Measurements from ENCODE around the gene FKBP3. TPM values are rescaled to one million over a fixed set of nuclear protein-coding genes. Genes with fewer than 3 reads are reported as not detected.

Gene FKBP3
- total RNA-seq, 1 experiment from 2014 or later, result 61.7 TPM

DNA sequence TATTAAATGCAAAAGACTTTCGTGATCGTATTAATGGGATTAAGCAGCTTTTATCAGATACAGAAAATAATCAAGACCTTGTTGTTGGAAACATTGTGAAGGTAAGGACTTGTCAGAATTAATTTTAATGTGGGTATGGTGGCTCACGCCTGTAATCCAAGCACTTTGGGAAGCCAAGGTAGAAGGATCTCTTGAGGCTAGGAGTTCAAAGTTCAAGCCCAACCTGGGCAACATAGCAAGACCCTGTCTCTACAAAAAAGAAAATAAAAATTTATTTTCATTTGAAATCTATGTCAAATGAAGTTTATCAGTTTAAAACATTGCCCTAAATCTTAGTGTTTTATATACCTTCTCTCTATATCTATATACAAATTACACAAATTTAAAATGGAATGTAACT lies 67.6 kb downstream of the FKBP3 start:
- no peak overlapping the region for H3K4me3 Mint-ChIP-seq (ENCODE audit: unreplicated experiment)
- H3K27ac Mint-ChIP-seq (ENCODE audit: low read depth, unreplicated experiment), result no peak overlapping the region
- POLR2A ChIA-PET, result interaction anchor here (0.6 to 1.6 kb wide), 3 partner anchors 18 to 117 kb away, joined by 3 to 5 read pairs (median 3); no protein-coding TSS in a partner anchor
- peaks cover 15% of the 10 kb centered on the region for H3K36me3 Mint-ChIP-seq (ENCODE audit: insufficient read depth, unreplicated experiment)
- TF ChIP-seq, protein P1, sequence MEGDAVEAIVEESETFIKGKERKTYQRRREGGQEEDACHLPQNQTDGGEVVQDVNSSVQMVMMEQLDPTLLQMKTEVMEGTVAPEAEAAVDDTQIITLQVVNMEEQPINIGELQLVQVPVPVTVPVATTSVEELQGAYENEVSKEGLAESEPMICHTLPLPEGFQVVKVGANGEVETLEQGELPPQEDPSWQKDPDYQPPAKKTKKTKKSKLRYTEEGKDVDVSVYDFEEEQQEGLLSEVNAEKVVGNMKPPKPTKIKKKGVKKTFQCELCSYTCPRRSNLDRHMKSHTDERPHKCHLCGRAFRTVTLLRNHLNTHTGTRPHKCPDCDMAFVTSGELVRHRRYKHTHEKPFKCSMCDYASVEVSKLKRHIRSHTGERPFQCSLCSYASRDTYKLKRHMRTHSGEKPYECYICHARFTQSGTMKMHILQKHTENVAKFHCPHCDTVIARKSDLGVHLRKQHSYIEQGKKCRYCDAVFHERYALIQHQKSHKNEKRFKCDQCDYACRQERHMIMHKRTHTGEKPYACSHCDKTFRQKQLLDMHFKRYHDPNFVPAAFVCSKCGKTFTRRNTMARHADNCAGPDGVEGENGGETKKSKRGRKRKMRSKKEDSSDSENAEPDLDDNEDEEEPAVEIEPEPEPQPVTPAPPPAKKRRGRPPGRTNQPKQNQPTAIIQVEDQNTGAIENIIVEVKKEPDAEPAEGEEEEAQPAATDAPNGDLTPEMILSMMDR (IDR thresholded peaks at IDR 0.05; ENCODE audit: unreplicated experiment), result no peak
- DNase-seq (ENCODE audit: unreplicated experiment), result no peak
- BruUV-seq (replicated peaks), result no TSS peak
- CTCF ChIA-PET, result interaction anchor here (1.1 kb wide), 1 partner anchor 152 kb away, joined by 4 read pairs; no protein-coding TSS in a partner anchor
- no peaks in the 10 kb centered on the region for H3K4me1 Mint-ChIP-seq (ENCODE audit: insufficient read depth, unreplicated experiment)
- no peaks in the 10 kb centered on the region for H3K27me3 Mint-ChIP-seq (ENCODE audit: insufficient read depth, unreplicated experiment)
- H3K9me3 Mint-ChIP-seq (ENCODE audit: unreplicated experiment), result no peaks in the 10 kb centered on the region
- intact Hi-C loops (cut with micrococcal nuclease), result no loop called here

DNA sequence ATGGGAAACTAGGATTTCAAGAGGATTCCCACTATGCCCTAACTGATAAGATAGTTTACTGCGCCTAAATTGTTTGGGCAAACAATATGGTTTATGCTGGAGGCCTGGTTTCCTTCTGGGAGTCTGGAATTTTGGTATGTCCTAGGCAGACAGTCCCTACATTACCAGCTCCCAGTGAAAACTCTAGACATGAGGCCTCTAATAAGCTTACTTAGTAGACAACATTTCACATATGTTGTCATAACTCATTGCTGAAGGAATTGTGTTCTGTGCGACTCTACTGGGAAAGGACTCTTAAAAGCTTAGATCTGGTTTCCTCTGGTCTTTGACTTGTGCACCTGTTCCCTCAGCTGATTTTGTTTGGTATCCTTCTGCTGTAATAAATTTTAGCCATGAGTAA lies 68.3 kb downstream of the FKBP3 start:
- intact Hi-C loops (cut with micrococcal nuclease), result no loop called here
- BruUV-seq (replicated peaks), result no TSS peak
- H3K27me3 Mint-ChIP-seq (ENCODE audit: insufficient read depth, unreplicated experiment), result no peaks in the 10 kb centered on the region
- no peak overlapping the region for H3K4me3 Mint-ChIP-seq (ENCODE audit: unreplicated experiment)
- no peak overlapping the region for H3K27ac Mint-ChIP-seq (ENCODE audit: low read depth, unreplicated experiment)
- no peaks in the 10 kb centered on the region for H3K9me3 Mint-ChIP-seq (ENCODE audit: unreplicated experiment)
- POLR2A ChIA-PET, result interaction anchor here (1.0 kb wide), 1 partner anchor 18 kb away, joined by 3 read pairs; the partner anchor contains the start of gene PRPF39
- TF ChIP-seq, protein P1 (IDR thresholded peaks at IDR 0.05; ENCODE audit: unreplicated experiment), result no peak
- CTCF ChIA-PET, result interaction anchor here (1.1 kb wide), 1 partner anchor 152 kb away, joined by 4 read pairs; no protein-coding TSS in a partner anchor
- H3K36me3 Mint-ChIP-seq (ENCODE audit: insufficient read depth, unreplicated experiment), result peaks cover 11% of the 10 kb centered on the region
- DNase-seq (ENCODE audit: unreplicated experiment), result no peak
- H3K4me1 Mint-ChIP-seq (ENCODE audit: insufficient read depth, unreplicated experiment), result no peaks in the 10 kb centered on the region

Other genes with a start within 250 kb of the FKBP3 start
- gene KLHL28, start 172.5 kb downstream of the FKBP3 start, total RNA-seq (2022), result 11.2 and 13.8 TPM in 2 replicates
- 12.0 and 15.8 TPM in 2 replicates for gene TOGARAM1, start 172.3 kb downstream of the FKBP3 start, total RNA-seq (2022)
- 36.7 and 41.4 TPM in 2 replicates for gene PRPF39, start 50.4 kb downstream of the FKBP3 start, total RNA-seq (2022)
- gene FANCM, start 1.4 kb upstream of the FKBP3 start, total RNA-seq (2022), result 5.0 and 6.6 TPM in 2 replicates
- 24.2 and 31.6 TPM in 2 replicates for gene MIS18BP1, start 118.7 kb upstream of the FKBP3 start, total RNA-seq (2022)